ENCODE data around the gene VGLL4. TPM values are rescaled to one million over a fixed set of nuclear protein-coding genes. Genes with fewer than 3 reads are reported as not detected.

Gene VGLL4
- total and polyA plus RNA-seq, 2 of the 4 experiments (the other 2 are of a cell fraction) = 26.2 to 35.4 TPM

DNA sequence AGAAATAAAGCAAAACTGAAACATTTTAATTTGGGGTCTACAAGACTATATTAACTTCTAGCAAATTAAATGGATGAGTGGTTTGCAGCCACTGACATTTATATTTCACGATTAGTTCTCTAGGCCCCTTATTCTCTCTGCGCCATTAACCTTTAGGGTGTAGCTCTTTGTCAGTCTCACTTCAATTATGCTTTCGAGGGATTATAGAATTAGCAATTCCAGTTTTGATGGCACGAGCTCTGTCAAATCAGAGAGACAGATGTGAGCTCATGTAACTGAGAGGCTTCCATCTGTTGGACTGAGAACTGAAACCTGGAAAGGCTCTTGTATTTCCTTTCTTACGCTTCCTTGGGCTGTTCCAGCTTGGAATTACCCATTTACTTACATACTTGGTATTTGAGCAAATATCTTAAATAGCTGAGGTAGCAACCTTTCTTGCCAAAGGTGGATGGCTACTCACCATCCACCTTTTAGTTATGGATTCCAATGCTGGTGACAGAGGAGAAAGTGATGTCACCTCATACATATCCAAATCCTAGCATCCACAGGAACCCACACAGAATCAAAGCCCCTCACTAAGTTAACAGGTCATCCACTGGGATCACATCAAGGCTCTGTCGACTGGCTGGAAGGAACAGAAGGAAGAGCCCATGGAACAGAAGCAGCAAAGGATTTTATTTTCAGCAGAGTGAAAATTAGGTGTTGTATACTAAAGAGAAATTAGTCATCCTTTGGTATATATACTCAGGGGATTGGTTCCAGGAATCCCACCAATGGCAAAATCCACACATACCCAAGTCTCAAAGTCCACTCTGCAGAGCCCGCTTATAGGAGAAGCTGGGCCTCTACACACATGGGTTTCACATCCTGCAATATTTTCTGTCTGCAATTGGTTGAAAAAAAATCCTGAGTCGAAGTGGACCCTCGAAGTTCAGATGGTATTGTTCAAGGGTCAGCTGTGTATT lies 20.8 kb downstream of the VGLL4 start:
- 100% methylated on average over 1 of the region's 9 CpGs; no CpG with 5 or more reads in 1 of the 2 experiments for WGBS, 2 experiments (ENCODE audit: extremely low coverage in 2 of 2, insufficient read length in 1 of 2)
- Histone ChIP-seq H3K56ac (ENCODE audit: extremely low read depth, insufficient read depth, low read length) (no peak overlapping the region), H3K14ac (replicated peaks; ENCODE audit: low read depth, low read length) (no peak overlapping the region), H3K9ac (ENCODE audit: low read depth, low read length) (no peak overlapping the region), H4K91ac (ENCODE audit: insufficient read depth, low read depth, low read length) (no peak overlapping the region), H3K27ac (ENCODE audit: insufficient read depth, low read length) (no peak overlapping the region), H2AK9ac (replicated peaks; ENCODE audit: low read depth, low read length, poor library complexity) (no peak overlapping the region), H2BK120ac (ENCODE audit: low read depth, low read length) (no peak overlapping the region), H2AK5ac (ENCODE audit: low read depth, low read length) (no peak overlapping the region), H3K9me3 (ENCODE audit: control insufficient read depth, insufficient read depth, low read length) (no peaks in the 10 kb centered on the region), H3K9me1 (ENCODE audit: insufficient read depth, low read length) (peaks cover 15% of the 10 kb centered on the region), H2BK20ac (ENCODE audit: low read depth, low read length) (no peak overlapping the region), H3K4me3 (ENCODE audit: insufficient read depth, low read depth, low read length) (no peak overlapping the region), H3K4ac (ENCODE audit: low read depth, low read length) (no peak overlapping the region), H2BK15ac (ENCODE audit: low read depth, low read length) (no peak overlapping the region), H2BK5ac (ENCODE audit: low read depth, low read length, poor library complexity, severe bottlenecking) (no peak overlapping the region), H3K4me1 (ENCODE audit: control insufficient read depth, insufficient read depth, low read length) (peaks cover 11% of the 10 kb centered on the region), H3K4me2 (ENCODE audit: low read depth, low read length) (no peak overlapping the region), H3K36me3 (ENCODE audit: control insufficient read depth, insufficient read depth, low read length) (no peaks in the 10 kb centered on the region; the same call in none of the 2 replicates), H4K20me1 (ENCODE audit: insufficient read depth, low read length) (peaks cover 88% of the 10 kb centered on the region), H4K8ac (ENCODE audit: low read depth in 2 of 2, low read length in 2 of 2) (no peak overlapping the region), H2AFZ (replicated peaks; ENCODE audit: low read length, poor library complexity) (no peak overlapping the region), H3K79me1 (ENCODE audit: low read depth in 1 of 2, low read length in 2 of 2) (peaks cover 5 to 78% of the 10 kb centered on the region in 2 experiments; a peak in 3 of 4 replicates), H4K5ac (ENCODE audit: low read depth, low read length) (no peak overlapping the region), H3K23ac (ENCODE audit: low read depth, low read length) (no peak overlapping the region), H3K18ac (ENCODE audit: low read depth, low read length) (no peak overlapping the region), H3K27me3 (ENCODE audit: control insufficient read depth, insufficient read depth, low read length) (no peaks in the 10 kb centered on the region)
- DNase-seq = no peak
- dilution Hi-C loops (cut with HindIII; ENCODE audit: low sequenced_read_pairs, unreplicated experiment) = no loop called here
- CTCF ChIA-PET = no interaction called here
- ATAC-seq (ENCODE audit: low read depth) = no peak
- BruUV-seq (replicated peaks) = no TSS peak
- POLR2A ChIA-PET (ENCODE audit: unreplicated experiment) = no interaction called here
- TF ChIP-seq SMC3 (IDR thresholded peaks at IDR 0.05; ENCODE audit: low read depth, low read length) (no peak), POLR2A (IDR thresholded peaks at IDR 0.05; ENCODE audit: low read depth, low read length) (no peak), RAD21 (IDR thresholded peaks at IDR 0.05; ENCODE audit: low read length) (no peak), CHD1 (IDR thresholded peaks at IDR 0.05; ENCODE audit: low read depth, low read length) (no peak), NFE2L2 (IDR thresholded peaks at IDR 0.05; ENCODE audit: low read depth, low read length) (no peak), RFX5 (IDR thresholded peaks at IDR 0.05; ENCODE audit: low read depth, low read length) (no peak), BHLHE40 (IDR thresholded peaks at IDR 0.05; ENCODE audit: low read depth, low read length) (no peak), FOS (IDR thresholded peaks at IDR 0.05; ENCODE audit: low read depth, low read length) (no peak), MXI1 (IDR thresholded peaks at IDR 0.05; ENCODE audit: borderline replicate concordance, low read depth, low read length) (no peak)
- TF ChIP-seq, protein P1, sequence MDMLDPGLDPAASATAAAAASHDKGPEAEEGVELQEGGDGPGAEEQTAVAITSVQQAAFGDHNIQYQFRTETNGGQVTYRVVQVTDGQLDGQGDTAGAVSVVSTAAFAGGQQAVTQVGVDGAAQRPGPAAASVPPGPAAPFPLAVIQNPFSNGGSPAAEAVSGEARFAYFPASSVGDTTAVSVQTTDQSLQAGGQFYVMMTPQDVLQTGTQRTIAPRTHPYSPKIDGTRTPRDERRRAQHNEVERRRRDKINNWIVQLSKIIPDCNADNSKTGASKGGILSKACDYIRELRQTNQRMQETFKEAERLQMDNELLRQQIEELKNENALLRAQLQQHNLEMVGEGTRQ (IDR thresholded peaks at IDR 0.05; ENCODE audit: low read depth, low read length) = no peak
- TF ChIP-seq, protein P2, sequence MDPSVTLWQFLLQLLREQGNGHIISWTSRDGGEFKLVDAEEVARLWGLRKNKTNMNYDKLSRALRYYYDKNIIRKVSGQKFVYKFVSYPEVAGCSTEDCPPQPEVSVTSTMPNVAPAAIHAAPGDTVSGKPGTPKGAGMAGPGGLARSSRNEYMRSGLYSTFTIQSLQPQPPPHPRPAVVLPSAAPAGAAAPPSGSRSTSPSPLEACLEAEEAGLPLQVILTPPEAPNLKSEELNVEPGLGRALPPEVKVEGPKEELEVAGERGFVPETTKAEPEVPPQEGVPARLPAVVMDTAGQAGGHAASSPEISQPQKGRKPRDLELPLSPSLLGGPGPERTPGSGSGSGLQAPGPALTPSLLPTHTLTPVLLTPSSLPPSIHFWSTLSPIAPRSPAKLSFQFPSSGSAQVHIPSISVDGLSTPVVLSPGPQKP (IDR thresholded peaks at IDR 0.05; ENCODE audit: borderline replicate concordance, low read depth, low read length) = no peak
- in situ Hi-C loops (cut with MboI; ENCODE audit: low sequenced_read_pairs) = no loop called here
- intact Hi-C loops (cut with micrococcal nuclease) = no loop called here

All from IMR-90 (cell line).